ENCODE measurements around the gene PSD4.

DNA sequence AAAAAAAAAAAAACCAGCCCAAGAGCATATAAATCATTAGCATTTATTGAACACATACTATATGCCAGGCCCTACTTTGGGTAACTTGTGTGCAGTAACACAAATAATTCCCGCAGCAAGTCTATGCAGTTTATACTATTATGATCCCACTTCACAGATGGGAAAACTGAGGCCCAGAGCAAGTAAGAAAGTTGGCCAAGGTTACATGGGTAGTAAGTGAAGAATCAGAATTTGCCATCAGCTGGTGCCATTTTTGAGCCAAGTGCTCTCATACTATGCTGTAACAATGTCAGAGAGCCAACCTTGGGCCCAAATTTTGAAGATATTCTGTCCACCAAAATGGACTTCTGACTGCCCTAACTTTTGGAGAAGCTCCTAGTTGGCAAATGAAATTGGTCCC is 13.5 kb upstream of the PSD4 start:
- TF ChIP-seq POLR2A (IDR thresholded peaks at IDR 0.05), result no peak
- TF ChIP-seq, protein P1, sequence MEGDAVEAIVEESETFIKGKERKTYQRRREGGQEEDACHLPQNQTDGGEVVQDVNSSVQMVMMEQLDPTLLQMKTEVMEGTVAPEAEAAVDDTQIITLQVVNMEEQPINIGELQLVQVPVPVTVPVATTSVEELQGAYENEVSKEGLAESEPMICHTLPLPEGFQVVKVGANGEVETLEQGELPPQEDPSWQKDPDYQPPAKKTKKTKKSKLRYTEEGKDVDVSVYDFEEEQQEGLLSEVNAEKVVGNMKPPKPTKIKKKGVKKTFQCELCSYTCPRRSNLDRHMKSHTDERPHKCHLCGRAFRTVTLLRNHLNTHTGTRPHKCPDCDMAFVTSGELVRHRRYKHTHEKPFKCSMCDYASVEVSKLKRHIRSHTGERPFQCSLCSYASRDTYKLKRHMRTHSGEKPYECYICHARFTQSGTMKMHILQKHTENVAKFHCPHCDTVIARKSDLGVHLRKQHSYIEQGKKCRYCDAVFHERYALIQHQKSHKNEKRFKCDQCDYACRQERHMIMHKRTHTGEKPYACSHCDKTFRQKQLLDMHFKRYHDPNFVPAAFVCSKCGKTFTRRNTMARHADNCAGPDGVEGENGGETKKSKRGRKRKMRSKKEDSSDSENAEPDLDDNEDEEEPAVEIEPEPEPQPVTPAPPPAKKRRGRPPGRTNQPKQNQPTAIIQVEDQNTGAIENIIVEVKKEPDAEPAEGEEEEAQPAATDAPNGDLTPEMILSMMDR (IDR thresholded peaks at IDR 0.05), result no peak
